A549 (cell line): ENCODE data around the gene ESYT3. TPM values are rescaled to one million over a fixed set of nuclear protein-coding genes. Genes with fewer than 3 reads are reported as not detected.

Experiments used
- ATAC-seq, 2 experiments: fragments of 200-7000 bp in 1 of 2; fragments of >200 bp in 1 of 2; cut with Nextera tagmentation in 1 of 2; cut with Tn5 transposase in 1 of 2; 3 replicates each; pipeline versions ENCODE4 v1.8.0 to v1.9.1; 2018 to 2020; ENCODE audit warnings: mild to moderate bottlenecking in 1 of 2, moderate library complexity in 1 of 2
- CTCF ChIA-PET: fragments of 300-600 bp; sonication (Branson Sonifier 250); formaldehyde crosslinking; extraction: SDS; loops from one replicate; lab custom pipeline; 2021; ENCODE audit warnings: antibody characterized with exemption, inconsistent platforms; lab: Yijun Ruan, JAX
- POLR2A ChIA-PET: fragments of 350-600 bp; formaldehyde crosslinking; extraction: SDS; loops from one replicate; lab custom pipeline; 2021; ENCODE audit warnings: antibody characterized with exemption, inconsistent platforms; lab: Yijun Ruan, JAX
- DNase-seq, 2 experiments: peaks; one replicate each; pipeline versions ENCODE4 v3.0.0 to v3.0.0-alpha.2; 2011 to 2016; ENCODE audit warnings: low read depth in 1 of 2, low spot score in 1 of 2
- FAIRE-seq: peaks from 2 replicates; lab custom pipeline; 2011; peaks lifted over from hg19 to GRCh38; lab: Jason Lieb, UNC
- H3K27ac ChIP-seq, 2 experiments: fragments of >200 bp; sonication (Bioruptor Twin); formaldehyde crosslinking; 3 replicates each; pipeline ENCODE4 v1.5.1; 2016 to 2017
- H3K4me1 ChIP-seq: fragments of >200 bp; sonication (Bioruptor Twin); formaldehyde crosslinking; 3 replicates; pipeline ENCODE4 v1.6.1; 2016
- H3K4me2 ChIP-seq: fragments of >200 bp; sonication (Bioruptor Twin); formaldehyde crosslinking; 3 replicates; pipeline ENCODE4 v1.6.1; 2016
- H3K4me3 ChIP-seq: fragments of >200 bp; sonication (Bioruptor Twin); formaldehyde crosslinking; 3 replicates; pipeline ENCODE4 v1.5.1; 2016
- H3K9me3 ChIP-seq: fragments of >200 bp; sonication (Bioruptor Twin); formaldehyde crosslinking; 3 replicates; pipeline ENCODE4 v1.6.1; 2016
- BHLHE40 ChIP-seq: IDR thresholded peaks from 2 replicates; pipeline ENCODE4 v1.6.1; 2012; ENCODE audit warnings: low read depth, low read length, inconsistent platforms
- CHD2 ChIP-seq: fragments of 150-350 bp; IDR thresholded peaks from 2 replicates; pipeline ENCODE4 v1.6.1; 2014; ENCODE audit warnings: low read length; ENCODE audit not compliant: partially characterized antibody
- EHF ChIP-seq: fragments of 250-450 bp; sonication (Bioruptor Pico); IDR thresholded peaks from 2 replicates; pipeline ENCODE4 v1.5.0; 2020; ENCODE audit warnings: mild to moderate bottlenecking
- EP300 ChIP-seq, 2 experiments: fragments of >200 bp; sonication (Bioruptor Twin); formaldehyde crosslinking; IDR thresholded peaks; 2 replicates in 1 of 2; 3 replicates in 1 of 2; pipeline ENCODE4 v1.6.1; 2016 to 2017
- FOSL2 ChIP-seq, 2 experiments: fragments of 450-650 bp in 1 of 2; fragments of >200 bp in 1 of 2; sonication (Bioruptor Twin) in 1 of 2; formaldehyde crosslinking; IDR thresholded peaks; 2 replicates each; pipeline versions ENCODE4 v1.5.0 to v1.6.1; 2016 to 2020; ENCODE audit warnings: mild to moderate bottlenecking in 1 of 2, moderate library complexity in 1 of 2
- GATA3 ChIP-seq: IDR thresholded peaks from 2 replicates; pipeline ENCODE4 v1.6.1; 2012; ENCODE audit warnings: borderline replicate concordance
- JUN ChIP-seq, 2 experiments: fragments of >200 bp; sonication (Bioruptor Twin); formaldehyde crosslinking; IDR thresholded peaks; 2 replicates in 1 of 2; 3 replicates in 1 of 2; pipeline ENCODE4 v1.6.1; 2016 to 2017
- NFE2L2 ChIP-seq: fragments of 150-350 bp; conservative IDR thresholded peaks from 2 replicates; pipeline ENCODE4 v1.6.1; 2014; ENCODE audit warnings: low read length
- RAD21 ChIP-seq, 2 experiments: fragments of >200 bp in 1 of 2; sonication (Bioruptor Twin) in 1 of 2; formaldehyde crosslinking in 1 of 2; IDR thresholded peaks in 1 of 2; conservative IDR thresholded peaks in 1 of 2; 2 replicates in 1 of 2; 3 replicates in 1 of 2; pipeline ENCODE4 v1.6.1; 2012 to 2018; ENCODE audit warnings: inconsistent platforms in 1 of 2
- SMC3 ChIP-seq: fragments of >200 bp; sonication (Bioruptor Twin); formaldehyde crosslinking; IDR thresholded peaks from 3 replicates; pipeline ENCODE4 v1.6.1; 2018; ENCODE audit warnings: inconsistent platforms
- ZC3H11A ChIP-seq: fragments of 450-650 bp; IDR thresholded peaks from 2 replicates; pipeline ENCODE4 v1.6.1; 2014; ENCODE audit warnings: antibody characterized with exemption, mild to moderate bottlenecking
- ZFP36 ChIP-seq: fragments of 450-650 bp; IDR thresholded peaks from 2 replicates; pipeline ENCODE4 v1.6.1; 2014; ENCODE audit warnings: borderline replicate concordance; ENCODE audit not compliant: partially characterized antibody
- ZSCAN20 ChIP-seq: fragments of 250-450 bp; sonication (Bioruptor Pico); IDR thresholded peaks from 2 replicates; pipeline ENCODE4 v1.8.0; 2022; ENCODE audit warnings: mild to moderate bottlenecking, moderate library complexity
- WGBS: methylation state at CpG from one replicate; pipeline ENCODE4 v1.1.6; 2017; ENCODE audit errors: missing lambda C conversion rate; 5-methylcytosine and 5-hydroxymethylcytosine counted together
- polyA plus RNA-seq, 4 experiments: library from polyadenylated mRNA; depleted of rRNA in 3 of 4; stranded (reverse); fragments of >200 nt; fragmentation: RNase III in 1 of 4; extraction: RNeasy Plus Mini Kit Qiagen cat#74134 plus additional on column Dnase treatment in 1 of 4; gene quantifications; 2 replicates in 3 of 4; 3 replicates in 1 of 4; pipeline ENCODE4 v1.2.3, GENCODE V29; 2011 to 2017
- TF ChIP-seq, protein P1 (sequence below): fragments of 200-600 bp; sonication (generic); IDR thresholded peaks from 2 replicates; pipeline ENCODE4 v1.6.1; 2016; ENCODE audit warnings: antibody characterized with exemption, mild to moderate bottlenecking, moderate library complexity
- TF ChIP-seq, protein P2 (sequence below): fragments of 450-650 bp; IDR thresholded peaks from 2 replicates; pipeline ENCODE4 v1.6.1; 2014; ENCODE audit warnings: antibody characterized with exemption

Gene ESYT3
- polyA plus RNA-seq, 2 of the 4 experiments (the other 2 are of a cell fraction), result 0.92 to 1.7 TPM

DNA sequence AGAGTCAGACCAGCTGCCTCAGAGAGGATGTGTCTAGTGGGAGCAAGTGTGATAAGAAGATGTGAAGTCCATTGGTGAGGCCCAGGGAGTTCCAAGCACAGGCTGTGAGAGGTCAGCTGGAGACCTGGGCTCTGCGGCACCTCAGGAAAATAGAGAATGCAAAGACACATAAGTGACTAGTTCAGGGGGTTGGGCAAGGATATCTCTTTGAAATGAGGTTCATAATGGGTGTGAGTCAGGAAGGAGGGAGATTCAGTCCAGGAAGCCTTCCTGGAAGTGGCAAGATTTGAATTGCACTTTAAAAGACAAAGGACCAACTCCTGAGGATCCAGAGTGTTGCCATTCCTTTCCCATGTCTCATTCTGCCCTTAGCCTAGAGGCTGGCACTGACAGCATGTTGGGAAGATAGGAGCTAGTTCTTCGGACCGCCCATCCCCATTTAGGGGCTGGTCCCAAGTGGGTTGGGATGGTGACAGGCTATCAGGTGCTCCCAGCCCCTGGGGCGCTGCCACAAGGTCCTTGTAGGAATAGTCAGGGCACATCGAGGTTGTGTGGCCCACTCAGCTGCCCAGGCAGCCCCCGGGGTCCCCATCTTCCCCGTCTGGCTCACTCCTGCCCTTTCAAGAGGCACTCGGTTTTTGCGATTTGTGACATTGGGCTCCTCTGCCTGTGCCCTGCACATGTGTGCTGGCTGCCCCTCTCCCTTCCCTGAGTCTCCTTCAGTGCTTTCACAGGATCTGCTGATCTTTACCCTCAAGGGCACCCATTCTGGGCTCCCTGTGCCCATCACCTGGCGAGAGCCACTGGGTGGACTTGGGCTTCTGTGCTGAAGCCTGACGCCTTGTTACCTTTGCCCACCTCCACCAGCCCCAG is 23.7 kb downstream of the ESYT3 start:
- TF ChIP-seq ZFP36 (peak; percentile 46), BHLHE40 (no peak)
- TF ChIP-seq, protein P1, sequence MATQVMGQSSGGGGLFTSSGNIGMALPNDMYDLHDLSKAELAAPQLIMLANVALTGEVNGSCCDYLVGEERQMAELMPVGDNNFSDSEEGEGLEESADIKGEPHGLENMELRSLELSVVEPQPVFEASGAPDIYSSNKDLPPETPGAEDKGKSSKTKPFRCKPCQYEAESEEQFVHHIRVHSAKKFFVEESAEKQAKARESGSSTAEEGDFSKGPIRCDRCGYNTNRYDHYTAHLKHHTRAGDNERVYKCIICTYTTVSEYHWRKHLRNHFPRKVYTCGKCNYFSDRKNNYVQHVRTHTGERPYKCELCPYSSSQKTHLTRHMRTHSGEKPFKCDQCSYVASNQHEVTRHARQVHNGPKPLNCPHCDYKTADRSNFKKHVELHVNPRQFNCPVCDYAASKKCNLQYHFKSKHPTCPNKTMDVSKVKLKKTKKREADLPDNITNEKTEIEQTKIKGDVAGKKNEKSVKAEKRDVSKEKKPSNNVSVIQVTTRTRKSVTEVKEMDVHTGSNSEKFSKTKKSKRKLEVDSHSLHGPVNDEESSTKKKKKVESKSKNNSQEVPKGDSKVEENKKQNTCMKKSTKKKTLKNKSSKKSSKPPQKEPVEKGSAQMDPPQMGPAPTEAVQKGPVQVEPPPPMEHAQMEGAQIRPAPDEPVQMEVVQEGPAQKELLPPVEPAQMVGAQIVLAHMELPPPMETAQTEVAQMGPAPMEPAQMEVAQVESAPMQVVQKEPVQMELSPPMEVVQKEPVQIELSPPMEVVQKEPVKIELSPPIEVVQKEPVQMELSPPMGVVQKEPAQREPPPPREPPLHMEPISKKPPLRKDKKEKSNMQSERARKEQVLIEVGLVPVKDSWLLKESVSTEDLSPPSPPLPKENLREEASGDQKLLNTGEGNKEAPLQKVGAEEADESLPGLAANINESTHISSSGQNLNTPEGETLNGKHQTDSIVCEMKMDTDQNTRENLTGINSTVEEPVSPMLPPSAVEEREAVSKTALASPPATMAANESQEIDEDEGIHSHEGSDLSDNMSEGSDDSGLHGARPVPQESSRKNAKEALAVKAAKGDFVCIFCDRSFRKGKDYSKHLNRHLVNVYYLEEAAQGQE, result no peak
- Histone ChIP-seq H3K4me1 (no peaks in the 10 kb centered on the region), H3K9me3 (no peaks in the 10 kb centered on the region), H3K4me2 (no peak overlapping the region), H3K27ac (no peak overlapping the region), H3K4me3 (no peak overlapping the region)
- WGBS, result 75% methylated on average over 6 of the region's 11 CpGs
- ChIA-PET POLR2A (no interaction called here), CTCF (interaction anchor here (0.5 to 2.3 kb wide), 2 partner anchors 40 to 41 kb away, joined by 3 to 10 read pairs; no protein-coding TSS in a partner anchor)
- ATAC-seq (no peak), FAIRE-seq (no peak), DNase-seq (no peak)

DNA sequence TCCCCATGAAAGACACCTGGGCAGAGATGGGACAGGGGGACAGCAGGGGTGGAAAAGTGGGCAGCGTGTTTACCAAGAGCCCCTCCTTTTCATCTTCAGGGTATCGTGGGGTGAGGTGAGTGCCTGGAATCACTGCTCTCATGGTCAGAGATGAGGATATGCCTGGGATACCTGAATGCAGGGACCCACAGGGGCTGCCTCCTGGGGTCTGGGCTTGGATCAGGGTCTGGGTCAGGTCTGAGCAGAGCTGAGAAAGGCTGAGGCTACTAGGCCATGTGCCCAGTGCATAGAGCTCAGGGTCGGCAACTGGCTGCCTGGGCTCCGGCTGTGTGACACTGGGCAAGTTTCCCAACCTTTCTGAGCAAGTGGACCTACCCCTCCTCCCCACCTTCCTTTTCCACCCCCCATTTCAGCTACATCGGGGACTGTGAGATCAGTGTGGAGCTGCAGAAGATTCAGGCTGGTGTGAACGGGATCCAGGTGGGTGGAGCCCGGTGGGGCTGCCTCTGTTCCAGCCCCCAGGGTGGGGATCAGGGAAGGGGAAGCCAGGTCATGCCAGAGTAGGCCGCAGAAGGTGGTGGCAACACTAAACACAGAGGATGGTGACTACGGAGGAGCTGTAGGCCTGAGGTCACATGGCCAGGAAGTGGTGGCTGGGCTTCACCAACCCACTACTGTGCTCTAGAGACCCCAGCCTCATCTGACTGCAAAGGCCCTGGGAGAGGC is 24.5 kb downstream of the ESYT3 start:
- ATAC-seq (no peak), DNase-seq (no peak), FAIRE-seq (no peak)
- TF ChIP-seq CHD2 (no peak), SMC3 (no peak), EP300 (IDR thresholded peaks at IDR 0.05) (no peak), JUN (IDR thresholded peaks at IDR 0.05) (no peak), FOSL2 (IDR thresholded peaks at IDR 0.05) (no peak), FOSL2 (CRISPR knock-in tag; IDR thresholded peaks at IDR 0.05) (no peak), NFE2L2 (no peak)
- TF ChIP-seq, protein P2, sequence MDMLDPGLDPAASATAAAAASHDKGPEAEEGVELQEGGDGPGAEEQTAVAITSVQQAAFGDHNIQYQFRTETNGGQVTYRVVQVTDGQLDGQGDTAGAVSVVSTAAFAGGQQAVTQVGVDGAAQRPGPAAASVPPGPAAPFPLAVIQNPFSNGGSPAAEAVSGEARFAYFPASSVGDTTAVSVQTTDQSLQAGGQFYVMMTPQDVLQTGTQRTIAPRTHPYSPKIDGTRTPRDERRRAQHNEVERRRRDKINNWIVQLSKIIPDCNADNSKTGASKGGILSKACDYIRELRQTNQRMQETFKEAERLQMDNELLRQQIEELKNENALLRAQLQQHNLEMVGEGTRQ, result no peak
- ChIA-PET POLR2A (no interaction called here), CTCF (interaction anchor here (0.5 to 2.7 kb wide), 5 partner anchors 8 to 731 kb away, joined by 3 to 9 read pairs (median 3); no protein-coding TSS in a partner anchor)
- no peak overlapping the region for H3K4me2 ChIP-seq
- no peak overlapping the region for H3K4me3 ChIP-seq
- H3K4me1 ChIP-seq, result no peaks in the 10 kb centered on the region
- no peak overlapping the region for H3K27ac ChIP-seq
- no peaks in the 10 kb centered on the region for H3K9me3 ChIP-seq
- 73% methylated on average over 7 of the region's 9 CpGs for WGBS

DNA sequence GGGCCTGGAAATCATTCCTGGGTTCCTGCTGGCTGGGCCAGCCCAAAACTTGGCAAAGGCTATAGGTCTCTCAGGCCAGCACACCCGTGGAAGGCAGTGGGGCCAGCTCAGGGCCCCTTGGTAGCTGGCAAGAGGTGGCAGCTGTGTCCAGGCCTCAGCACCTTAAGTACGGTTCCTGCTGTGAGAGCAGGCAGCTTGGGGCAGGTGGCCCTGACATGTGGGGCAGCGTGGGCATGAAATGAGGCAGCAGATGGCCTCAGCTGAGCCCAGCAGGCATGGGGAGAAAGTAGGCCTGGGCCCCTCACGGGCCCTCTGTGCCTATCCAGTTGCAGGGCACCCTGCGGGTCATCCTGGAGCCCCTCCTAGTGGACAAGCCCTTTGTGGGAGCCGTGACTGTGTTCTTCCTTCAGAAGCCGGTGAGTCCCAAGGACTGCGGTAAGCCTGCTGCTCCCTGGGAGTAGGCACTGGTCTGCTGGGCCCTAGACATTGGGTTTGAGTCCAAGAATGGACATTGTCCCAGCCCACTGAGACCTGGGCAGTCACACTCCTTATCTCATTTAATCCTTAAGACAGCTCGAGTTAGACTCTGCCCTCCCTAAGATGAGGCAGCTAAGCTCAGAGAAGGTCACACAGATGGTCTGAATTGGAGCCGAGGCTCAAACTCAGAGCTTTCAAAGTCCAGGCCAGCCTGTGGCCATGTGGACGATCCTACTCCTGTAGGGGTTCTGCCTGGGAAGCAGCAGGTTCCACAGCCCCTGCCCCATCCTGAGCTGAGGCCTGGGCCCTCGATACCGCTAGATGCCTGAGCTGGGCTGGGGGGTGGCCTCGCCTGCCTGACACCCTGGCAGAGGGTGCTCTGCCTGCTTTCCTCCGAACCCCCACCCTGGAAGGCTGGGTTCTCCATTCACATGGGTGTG is 25.5 kb downstream of the ESYT3 start:
- no peak for FAIRE-seq
- H3K4me2 ChIP-seq, result no peak overlapping the region
- no peak for TF ChIP-seq ZC3H11A
- no peak for TF ChIP-seq RAD21 (conservative IDR thresholded peaks at IDR 0.05 in 1 of 2, IDR thresholded peaks at IDR 0.05 in 1 of 2)
- TF ChIP-seq EHF, result no peak
- no peak for TF ChIP-seq ZSCAN20
- TF ChIP-seq GATA3, result no peak
- ATAC-seq, result peak in 1 of 2 experiments; percentile 52; a peak in 3 of 6 replicates
- CTCF ChIA-PET, result interaction anchor here (0.6 to 2.7 kb wide), 6 partner anchors 9 to 730 kb away, joined by 3 to 9 read pairs (median 3); partner anchors contain the start of gene ESYT3
- H3K27ac ChIP-seq, result no peak overlapping the region
- no peak overlapping the region for H3K4me3 ChIP-seq
- no peak for DNase-seq
- no peaks in the 10 kb centered on the region for H3K9me3 ChIP-seq
- WGBS, result 59% methylated on average over 4 of the region's 15 CpGs
- POLR2A ChIA-PET, result no interaction called here
- H3K4me1 ChIP-seq, result no peaks in the 10 kb centered on the region
